HepG2 (cell line): ENCODE results near the gene NFKB1. TPM values are rescaled to one million over a fixed set of nuclear protein-coding genes. Genes with fewer than 3 reads are reported as not detected.
A peak's percentile ranks its signal among the peaks of the same experiment; 100 is the strongest.

Source experiments
- CHD4 ChIP-seq: fragments of 200-600 bp; sonication (generic); IDR thresholded peaks from 2 replicates; pipeline ENCODE4 v1.7.0; 2017; ENCODE audit warnings: mild to moderate bottlenecking, low read length, borderline replicate concordance
- CREB1 ChIP-seq, 2 experiments: fragments of 450-650 bp in 1 of 2; IDR thresholded peaks; 2 replicates each; pipeline ENCODE4 v1.6.1; 2016 to 2017; ENCODE audit warnings: control low read depth in 1 of 2, mild to moderate bottlenecking in 1 of 2, missing compliant biosample characterization in 1 of 2, missing genetic modification characterization in 1 of 2
- EP300 ChIP-seq, 3 experiments: sonication (generic) in 1 of 3; formaldehyde crosslinking in 1 of 3; IDR thresholded peaks; 2 replicates each; pipeline versions ENCODE4 v1.5.1 to v1.6.1; 2011 to 2020; ENCODE audit warnings: low read depth in 2 of 3, low read length in 2 of 3, borderline replicate concordance in 1 of 3, improper control_type of control experiment in 1 of 3, mild to moderate bottlenecking in 1 of 3, missing genetic modification reagents in 1 of 3, moderate library complexity in 1 of 3
- MXD1 ChIP-seq: sonication (generic); formaldehyde crosslinking; IDR thresholded peaks from 2 replicates; pipeline ENCODE4 v1.4.0; 2020; ENCODE audit warnings: mild to moderate bottlenecking, missing genetic modification reagents
- PHF21A ChIP-seq: sonication (generic); formaldehyde crosslinking; IDR thresholded peaks from 2 replicates; pipeline ENCODE4 v1.5.0; 2020; ENCODE audit warnings: mild to moderate bottlenecking, missing genetic modification reagents
- PHF8 ChIP-seq: sonication (generic); formaldehyde crosslinking; IDR thresholded peaks from 2 replicates; pipeline ENCODE4 v1.5.0; 2020; ENCODE audit warnings: missing genetic modification reagents
- SNRNP70 ChIP-seq: fragments of 200-400 bp; formaldehyde crosslinking; IDR thresholded peaks from 2 replicates; pipeline ENCODE4 v1.6.1; 2017; ENCODE audit warnings: mild to moderate bottlenecking, low read depth, low read length, moderate library complexity
- SPEN ChIP-seq: sonication (generic); formaldehyde crosslinking; IDR thresholded peaks from 2 replicates; pipeline ENCODE4 v1.5.1; 2020; ENCODE audit warnings: low read depth, mild to moderate bottlenecking, missing genetic modification reagents
- THAP11 ChIP-seq: IDR thresholded peaks from 2 replicates; pipeline ENCODE4 v1.6.1; 2016; ENCODE audit warnings: missing biosample characterization, missing genetic modification reagents
- TOPORS ChIP-seq: sonication (generic); formaldehyde crosslinking; IDR thresholded peaks from 2 replicates; pipeline ENCODE4 v1.8.0; 2023; ENCODE audit warnings: mild to moderate bottlenecking, missing genetic modification reagents
- ZBED4 ChIP-seq: sonication (generic); formaldehyde crosslinking; IDR thresholded peaks from 2 replicates; pipeline ENCODE4 v1.4.0; 2020; ENCODE audit warnings: missing genetic modification reagents, borderline replicate concordance
- ZNF205 ChIP-seq: IDR thresholded peaks from 2 replicates; pipeline ENCODE4 v1.6.1; 2018; ENCODE audit warnings: missing biosample characterization, missing genetic modification reagents
- ZNF275 ChIP-seq: sonication (generic); formaldehyde crosslinking; IDR thresholded peaks from 2 replicates; pipeline ENCODE4 v1.8.0; 2022; ENCODE audit warnings: missing genetic modification reagents, mild to moderate bottlenecking, inconsistent platforms, borderline replicate concordance
- ZNF687 ChIP-seq: sonication (generic); formaldehyde crosslinking; IDR thresholded peaks from 2 replicates; pipeline ENCODE4 v1.5.1; 2020; ENCODE audit warnings: mild to moderate bottlenecking, missing genetic modification reagents, moderate library complexity
- ZNF691 ChIP-seq: sonication (generic); formaldehyde crosslinking; IDR thresholded peaks from 2 replicates; pipeline ENCODE4 v1.4.0; 2020; ENCODE audit warnings: missing genetic modification reagents, low read depth, mild to moderate bottlenecking, borderline replicate concordance
- polyA plus RNA-seq, 8 experiments: library from polyadenylated mRNA; depleted of rRNA in 3 of 8; stranded (reverse) in 7 of 8; unstranded in 1 of 8; fragments of >200 nt; fragmentation: Illumina TruSeq in 4 of 8; extraction: Trizol in 4 of 8; gene quantifications; 2 replicates each; pipeline versions ENCODE4 v1.2.1 to v1.2.3, GENCODE V29; 2011 to 2016; ENCODE audit warnings: low read depth in 4 of 8, missing spikeins in 1 of 8, mixed read lengths in 1 of 8; ENCODE audit not compliant: insufficient read depth in 1 of 8
- total RNA-seq, 5 experiments: library from RNA; depleted of rRNA; stranded (reverse); fragments of >200 nt; fragmentation: Illumina TruSeq; extraction: Trizol; gene quantifications; 2 replicates each; pipeline ENCODE4 v1.2.3, GENCODE V29; 2016; ENCODE audit warnings: low read depth in 1 of 5

Gene NFKB1
- total and polyA plus RNA-seq, 2 of the 13 experiments (the other 11 are each of a cell fraction or from before 2014, with no cell fraction given), result 15.4 to 31.6 TPM

GRCh38 chr4:102620697-102621497 is 119.7 kb downstream of the NFKB1 start (continued):
- TF ChIP-seq CREB1 (IDR thresholded peaks at IDR 0.05), result no peak
- peak; percentile 56 for TF ChIP-seq CREB1 (CRISPR knock-in tag; IDR thresholded peaks at IDR 0.05)
- no peak for TF ChIP-seq TOPORS
- peak; percentile 60; the same call in 1 of the 2 replicates for TF ChIP-seq CHD4
- no peak for TF ChIP-seq SNRNP70
- TF ChIP-seq ZBED4, result 0 out of 2 replicates have a peak, but pooled peaks have one; percentile 44
- TF ChIP-seq ZNF691 (CRISPR knock-in tag), result 0 out of 2 replicates have a peak, but pooled peaks have one; percentile 55
- peak; percentile 63; the same call in 1 of the 2 replicates for TF ChIP-seq PHF21A (CRISPR knock-in tag)
- no peak for TF ChIP-seq MXD1
- 0 out of 2 replicates have a peak, but pooled peaks have one; percentile 43 for TF ChIP-seq SPEN (CRISPR knock-in tag)
- TF ChIP-seq PHF8 (CRISPR knock-in tag), result peak; percentile 50
- no peak for TF ChIP-seq ZNF687 (CRISPR knock-in tag)
- TF ChIP-seq EP300 (IDR thresholded peaks at IDR 0.05; ENCODE audit: low read depth in 2 of 2, low read length in 2 of 2), result peak in 1 of 2 experiments; percentile 54; a peak in 1 of 4 replicates
- no peak for TF ChIP-seq EP300 (CRISPR knock-in tag; IDR thresholded peaks at IDR 0.05; ENCODE audit: borderline replicate concordance)
- TF ChIP-seq ZNF275 (CRISPR knock-in tag), result no peak
- TF ChIP-seq THAP11, result peak; percentile 50
- 0 out of 2 replicates have a peak, but pooled peaks have one; percentile 25 for TF ChIP-seq ZNF205 (CRISPR knock-in tag)
